ENCODE measurements around the gene NECTIN3. TPM values are rescaled to one million over a fixed set of nuclear protein-coding genes. Genes with fewer than 3 reads are reported as not detected.

The NECTIN3 gene
- total and polyA plus RNA-seq, 10 of the 15 experiments (the other 5 are each of a cell fraction or from before 2014, with no cell fraction given), result 0.21 TPM; not detected in 9

DNA sequence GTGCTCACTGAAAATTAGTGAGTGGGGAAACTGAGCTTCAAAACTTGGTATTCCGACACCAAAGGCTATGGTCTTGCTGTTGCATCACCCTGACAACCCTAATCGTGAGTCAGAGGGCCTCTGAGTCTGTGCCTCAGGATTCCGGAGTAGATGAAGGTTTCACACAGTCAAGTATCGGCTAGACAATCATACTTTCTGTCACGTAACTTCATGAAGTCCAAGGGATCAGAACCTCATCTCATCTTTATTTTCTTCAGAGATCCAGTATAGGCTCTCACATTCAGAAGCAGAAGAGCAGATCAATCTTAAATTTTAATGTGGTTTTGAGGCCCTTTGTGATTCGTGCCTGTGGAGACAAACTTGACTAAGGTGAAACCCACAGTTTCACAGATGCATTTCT is 26.1 kb upstream of the NECTIN3 start:
- H3K9me3 ChIP-seq (replicated peaks; ENCODE audit: control insufficient read depth, insufficient read depth, low read length), result no peaks in the 10 kb centered on the region
- 34% methylated on average over 6 of the region's 6 CpGs for WGBS (ENCODE audit: insufficient coverage, insufficient replicate concordance, low lambda C conversion rate, missing lambda C conversion rate)
- intact Hi-C loops (cut with micrococcal nuclease; ENCODE audit: unreplicated experiment), result no loop called here
- DNase-seq (ENCODE audit: low read depth, low spot score) (no peak), FAIRE-seq (no peak), ATAC-seq (no peak)
- H4K20me1 ChIP-seq (ENCODE audit: control insufficient read depth, insufficient read depth), result no peaks in the 10 kb centered on the region
- no peak overlapping the region for H3K4me2 ChIP-seq (ENCODE audit: control insufficient read depth, insufficient read depth)
- H3K4me1 ChIP-seq (ENCODE audit: control insufficient read depth, insufficient read depth, low read length), result no peaks in the 10 kb centered on the region
- H2AFZ ChIP-seq (ENCODE audit: control insufficient read depth, low read depth, low read length), result no peak overlapping the region
- no peaks in the 10 kb centered on the region for H3K27me3 ChIP-seq (replicated peaks in 1 of 2; ENCODE audit: control insufficient read depth in 2 of 2, insufficient read depth in 2 of 2, low read length in 1 of 2)
- H3K36me3 ChIP-seq (ENCODE audit: control insufficient read depth in 2 of 2, insufficient read depth in 2 of 2, low read length in 1 of 2), result no peaks in the 10 kb centered on the region
- RAD21 ChIA-PET (ENCODE audit: unreplicated experiment), result no interaction called here
- H3K27ac ChIP-seq (ENCODE audit: control insufficient read depth, insufficient read depth), result no peak overlapping the region
- SMC1A ChIA-PET (ENCODE audit: uncharacterized antibody, unreplicated experiment), result no interaction called here
- H3K79me2 ChIP-seq (ENCODE audit: control insufficient read depth, insufficient read depth, low read length), result no peaks in the 10 kb centered on the region
- CTCF ChIA-PET, result no interaction called here
- H3K9ac ChIP-seq (ENCODE audit: control insufficient read depth, insufficient read depth, low read length), result no peak overlapping the region
- in situ Hi-C loops (cut with MboI), result no loop called here
- H3K4me3 ChIP-seq, result no peak overlapping the region
- POLR2A ChIA-PET, result no interaction called here
- no TSS peak for BruUV-seq (replicated peaks)
- TF ChIP-seq FOS (IDR thresholded peaks at IDR 0.05; ENCODE audit: borderline replicate concordance, extremely low read depth, insufficient read length) (no peak), ZZZ3 (IDR thresholded peaks at IDR 0.05; ENCODE audit: control insufficient read depth, insufficient read length, low read depth) (no peak), MEF2B (IDR thresholded peaks at IDR 0.05; ENCODE audit: partially characterized antibody, poor library complexity, severe bottlenecking) (no peak), RB1 (IDR thresholded peaks at IDR 0.05; ENCODE audit: borderline replicate concordance) (no peak), CREB1 (IDR thresholded peaks at IDR 0.05; ENCODE audit: low read depth) (no peak), SREBF1 (IDR thresholded peaks at IDR 0.05; ENCODE audit: low read length) (no peak), WRNIP1 (IDR thresholded peaks at IDR 0.05; ENCODE audit: borderline replicate concordance, low read depth, low read length) (no peak), RFX5 (IDR thresholded peaks at IDR 0.05; ENCODE audit: low read depth, low read length) (no peak), RELA (IDR thresholded peaks at IDR 0.05; ENCODE audit: borderline replicate concordance, partially characterized antibody) (no peak), FOXK2 (IDR thresholded peaks at IDR 0.05) (no peak)
- TF ChIP-seq, protein P1, sequence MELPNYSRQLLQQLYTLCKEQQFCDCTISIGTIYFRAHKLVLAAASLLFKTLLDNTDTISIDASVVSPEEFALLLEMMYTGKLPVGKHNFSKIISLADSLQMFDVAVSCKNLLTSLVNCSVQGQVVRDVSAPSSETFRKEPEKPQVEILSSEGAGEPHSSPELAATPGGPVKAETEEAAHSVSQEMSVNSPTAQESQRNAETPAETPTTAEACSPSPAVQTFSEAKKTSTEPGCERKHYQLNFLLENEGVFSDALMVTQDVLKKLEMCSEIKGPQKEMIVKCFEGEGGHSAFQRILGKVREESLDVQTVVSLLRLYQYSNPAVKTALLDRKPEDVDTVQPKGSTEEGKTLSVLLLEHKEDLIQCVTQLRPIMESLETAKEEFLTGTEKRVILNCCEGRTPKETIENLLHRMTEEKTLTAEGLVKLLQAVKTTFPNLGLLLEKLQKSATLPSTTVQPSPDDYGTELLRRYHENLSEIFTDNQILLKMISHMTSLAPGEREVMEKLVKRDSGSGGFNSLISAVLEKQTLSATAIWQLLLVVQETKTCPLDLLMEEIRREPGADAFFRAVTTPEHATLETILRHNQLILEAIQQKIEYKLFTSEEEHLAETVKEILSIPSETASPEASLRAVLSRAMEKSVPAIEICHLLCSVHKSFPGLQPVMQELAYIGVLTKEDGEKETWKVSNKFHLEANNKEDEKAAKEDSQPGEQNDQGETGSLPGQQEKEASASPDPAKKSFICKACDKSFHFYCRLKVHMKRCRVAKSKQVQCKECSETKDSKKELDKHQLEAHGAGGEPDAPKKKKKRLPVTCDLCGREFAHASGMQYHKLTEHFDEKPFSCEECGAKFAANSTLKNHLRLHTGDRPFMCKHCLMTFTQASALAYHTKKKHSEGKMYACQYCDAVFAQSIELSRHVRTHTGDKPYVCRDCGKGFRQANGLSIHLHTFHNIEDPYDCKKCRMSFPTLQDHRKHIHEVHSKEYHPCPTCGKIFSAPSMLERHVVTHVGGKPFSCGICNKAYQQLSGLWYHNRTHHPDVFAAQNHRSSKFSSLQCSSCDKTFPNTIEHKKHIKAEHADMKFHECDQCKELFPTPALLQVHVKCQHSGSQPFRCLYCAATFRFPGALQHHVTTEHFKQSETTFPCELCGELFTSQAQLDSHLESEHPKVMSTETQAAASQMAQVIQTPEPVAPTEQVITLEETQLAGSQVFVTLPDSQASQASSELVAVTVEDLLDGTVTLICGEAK (IDR thresholded peaks at IDR 0.05; ENCODE audit: borderline replicate concordance), result no peak
- TF ChIP-seq, protein P2, sequence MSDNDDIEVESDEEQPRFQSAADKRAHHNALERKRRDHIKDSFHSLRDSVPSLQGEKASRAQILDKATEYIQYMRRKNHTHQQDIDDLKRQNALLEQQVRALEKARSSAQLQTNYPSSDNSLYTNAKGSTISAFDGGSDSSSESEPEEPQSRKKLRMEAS (IDR thresholded peaks at IDR 0.05; ENCODE audit: low read depth, low read length), result no peak
- TF ChIP-seq, protein P3, sequence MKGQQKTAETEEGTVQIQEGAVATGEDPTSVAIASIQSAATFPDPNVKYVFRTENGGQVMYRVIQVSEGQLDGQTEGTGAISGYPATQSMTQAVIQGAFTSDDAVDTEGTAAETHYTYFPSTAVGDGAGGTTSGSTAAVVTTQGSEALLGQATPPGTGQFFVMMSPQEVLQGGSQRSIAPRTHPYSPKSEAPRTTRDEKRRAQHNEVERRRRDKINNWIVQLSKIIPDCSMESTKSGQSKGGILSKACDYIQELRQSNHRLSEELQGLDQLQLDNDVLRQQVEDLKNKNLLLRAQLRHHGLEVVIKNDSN (IDR thresholded peaks at IDR 0.05; ENCODE audit: borderline replicate concordance, extremely low read length, insufficient read depth, low read depth, low read length), result no peak
- TF ChIP-seq, protein P4, sequence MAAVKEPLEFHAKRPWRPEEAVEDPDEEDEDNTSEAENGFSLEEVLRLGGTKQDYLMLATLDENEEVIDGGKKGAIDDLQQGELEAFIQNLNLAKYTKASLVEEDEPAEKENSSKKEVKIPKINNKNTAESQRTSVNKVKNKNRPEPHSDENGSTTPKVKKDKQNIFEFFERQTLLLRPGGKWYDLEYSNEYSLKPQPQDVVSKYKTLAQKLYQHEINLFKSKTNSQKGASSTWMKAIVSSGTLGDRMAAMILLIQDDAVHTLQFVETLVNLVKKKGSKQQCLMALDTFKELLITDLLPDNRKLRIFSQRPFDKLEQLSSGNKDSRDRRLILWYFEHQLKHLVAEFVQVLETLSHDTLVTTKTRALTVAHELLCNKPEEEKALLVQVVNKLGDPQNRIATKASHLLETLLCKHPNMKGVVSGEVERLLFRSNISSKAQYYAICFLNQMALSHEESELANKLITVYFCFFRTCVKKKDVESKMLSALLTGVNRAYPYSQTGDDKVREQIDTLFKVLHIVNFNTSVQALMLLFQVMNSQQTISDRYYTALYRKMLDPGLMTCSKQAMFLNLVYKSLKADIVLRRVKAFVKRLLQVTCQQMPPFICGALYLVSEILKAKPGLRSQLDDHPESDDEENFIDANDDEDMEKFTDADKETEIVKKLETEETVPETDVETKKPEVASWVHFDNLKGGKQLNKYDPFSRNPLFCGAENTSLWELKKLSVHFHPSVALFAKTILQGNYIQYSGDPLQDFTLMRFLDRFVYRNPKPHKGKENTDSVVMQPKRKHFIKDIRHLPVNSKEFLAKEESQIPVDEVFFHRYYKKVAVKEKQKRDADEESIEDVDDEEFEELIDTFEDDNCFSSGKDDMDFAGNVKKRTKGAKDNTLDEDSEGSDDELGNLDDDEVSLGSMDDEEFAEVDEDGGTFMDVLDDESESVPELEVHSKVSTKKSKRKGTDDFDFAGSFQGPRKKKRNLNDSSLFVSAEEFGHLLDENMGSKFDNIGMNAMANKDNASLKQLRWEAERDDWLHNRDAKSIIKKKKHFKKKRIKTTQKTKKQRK (IDR thresholded peaks at IDR 0.05; ENCODE audit: low read depth, low read length), result no peak
- TF ChIP-seq, protein P5, sequence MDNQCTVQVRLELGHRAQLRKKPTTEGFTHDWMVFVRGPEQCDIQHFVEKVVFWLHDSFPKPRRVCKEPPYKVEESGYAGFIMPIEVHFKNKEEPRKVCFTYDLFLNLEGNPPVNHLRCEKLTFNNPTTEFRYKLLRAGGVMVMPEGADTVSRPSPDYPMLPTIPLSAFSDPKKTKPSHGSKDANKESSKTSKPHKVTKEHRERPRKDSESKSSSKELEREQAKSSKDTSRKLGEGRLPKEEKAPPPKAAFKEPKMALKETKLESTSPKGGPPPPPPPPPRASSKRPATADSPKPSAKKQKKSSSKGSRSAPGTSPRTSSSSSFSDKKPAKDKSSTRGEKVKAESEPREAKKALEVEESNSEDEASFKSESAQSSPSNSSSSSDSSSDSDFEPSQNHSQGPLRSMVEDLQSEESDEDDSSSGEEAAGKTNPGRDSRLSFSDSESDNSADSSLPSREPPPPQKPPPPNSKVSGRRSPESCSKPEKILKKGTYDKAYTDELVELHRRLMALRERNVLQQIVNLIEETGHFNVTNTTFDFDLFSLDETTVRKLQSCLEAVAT (IDR thresholded peaks at IDR 0.05), result no peak

All from GM12878 (cell line).